ENCODE measurements around the gene GOT1.

- TF ChIP-seq PRDM15 (CRISPR knock-in tag; IDR thresholded peaks at IDR 0.05) (no peak), ZNF138 (CRISPR knock-in tag; conservative IDR thresholded peaks at IDR 0.05) (no peak)
Observed at GRCh38 chr10:99387071-99387470, 43.4 kb downstream of the GOT1 start.
